Esophagus squamous epithelium (tissue), 5 donors: ENCODE results near the gene GALNT16. TPM values are rescaled to one million over a fixed set of nuclear protein-coding genes. Genes with fewer than 3 reads are reported as not detected.

ENCODE experiments used
- DNase-seq: peaks from one replicate; lab custom pipeline; 2025; lab: John Stamatoyannopoulos, UW
- H3K27ac ChIP-seq, 4 donors: fragments of 200-600 bp; sonication (generic); one replicate each; pipeline ENCODE4 v1.5.1; 2016 to 2019; ENCODE audit warnings: mild to moderate bottlenecking in 1 of 4
- H3K27me3 ChIP-seq, 4 donors: fragments of 200-600 bp; sonication (generic); 1 replicate in 3 of 4; 2 replicates in 1 of 4; pipeline versions ENCODE4 v1.5.1 to v1.6.0; 2017 to 2021; ENCODE audit warnings: antibody characterized with exemption in 1 of 4
- H3K36me3 ChIP-seq, 3 donors: fragments of 200-600 bp; sonication (generic); one replicate each; pipeline ENCODE4 v1.5.1; 2016 to 2019
- H3K4me1 ChIP-seq, 3 donors: fragments of 200-600 bp; sonication (generic); one replicate each; pipeline ENCODE4 v1.5.1; 2017 to 2019
- H3K4me3 ChIP-seq, 4 donors: fragments of 200-600 bp; sonication (generic); 1 replicate in 3 of 4; 2 replicates in 1 of 4; pipeline ENCODE4 v1.5.1; 2016 to 2019; ENCODE audit warnings: mild to moderate bottlenecking in 2 of 4, moderate library complexity in 1 of 4
- H3K9me3 ChIP-seq, 3 donors: fragments of 200-600 bp; sonication (generic); one replicate each; pipeline ENCODE4 v1.5.1; 2016 to 2019
- POLR2A ChIP-seq, 4 donors: fragments of 450-650 bp; IDR thresholded peaks; one replicate each; pipeline ENCODE4 v1.6.1; 2017; ENCODE audit warnings: antibody characterized with exemption in 4 of 4, mild to moderate bottlenecking in 4 of 4, moderate library complexity in 3 of 4
- WGBS, 2 donors: methylation state at CpG; one replicate each; pipeline ENCODE4 v1.1.5; 2018; 5-methylcytosine and 5-hydroxymethylcytosine counted together
- intact Hi-C: fragments of 100-400 bp; cut with DNase I; formaldehyde crosslinking; loops from one replicate; pipeline ENCODE4 v1.15.0; 2022
- total RNA-seq, 4 donors: library from RNA; depleted of rRNA; stranded (reverse); fragments of >200 nt; gene quantifications; one replicate each; pipeline ENCODE4 v1.1.0, GENCODE V29; 2016
- TF ChIP-seq, protein P1 (sequence below), 6 experiments: fragments of 450-650 bp in 4 of 6; fragments of 200-600 bp in 2 of 6; sonication (generic) in 2 of 6; IDR thresholded peaks; one replicate each; pipeline ENCODE4 v1.5.1; 2016 to 2019; ENCODE audit warnings: antibody characterized with exemption in 6 of 6, mild to moderate bottlenecking in 4 of 6, moderate library complexity in 4 of 6
- donor health status: DM: yes; HTN: yes; CAD: no.

The GALNT16 gene
- total RNA-seq, 4 donors from 2014 or later, result 0.11 to 2.7 (median 1.3) TPM

GRCh38 chr14:69242311-69243224 lies 17.4 kb upstream of the GALNT16 start:
- Histone ChIP-seq H3K9me3 (no peaks in the 10 kb centered on the region), H3K4me3 (no peak overlapping the region), H3K36me3 (peaks cover 3 to 57% (median 15%) of the 10 kb centered on the region in 3 donors), H3K4me1 (peaks cover 0 to 12% (median 0%) of the 10 kb centered on the region in 3 donors), H3K27me3 (no peaks in the 10 kb centered on the region), H3K27ac (no peak overlapping the region)
- DNase-seq, result no peak
- intact Hi-C loops, result loop anchor here (5.0 kb wide), 1 partner anchor 220 kb away; no protein-coding TSS in a partner anchor
- 55 to 61% methylated on average over 10 of the region's 10 CpGs for whole genome bisulfite sequencing, 2 donors
- TF ChIP-seq POLR2A (IDR thresholded peaks at IDR 0.05), result no peak
- TF ChIP-seq, protein P1, sequence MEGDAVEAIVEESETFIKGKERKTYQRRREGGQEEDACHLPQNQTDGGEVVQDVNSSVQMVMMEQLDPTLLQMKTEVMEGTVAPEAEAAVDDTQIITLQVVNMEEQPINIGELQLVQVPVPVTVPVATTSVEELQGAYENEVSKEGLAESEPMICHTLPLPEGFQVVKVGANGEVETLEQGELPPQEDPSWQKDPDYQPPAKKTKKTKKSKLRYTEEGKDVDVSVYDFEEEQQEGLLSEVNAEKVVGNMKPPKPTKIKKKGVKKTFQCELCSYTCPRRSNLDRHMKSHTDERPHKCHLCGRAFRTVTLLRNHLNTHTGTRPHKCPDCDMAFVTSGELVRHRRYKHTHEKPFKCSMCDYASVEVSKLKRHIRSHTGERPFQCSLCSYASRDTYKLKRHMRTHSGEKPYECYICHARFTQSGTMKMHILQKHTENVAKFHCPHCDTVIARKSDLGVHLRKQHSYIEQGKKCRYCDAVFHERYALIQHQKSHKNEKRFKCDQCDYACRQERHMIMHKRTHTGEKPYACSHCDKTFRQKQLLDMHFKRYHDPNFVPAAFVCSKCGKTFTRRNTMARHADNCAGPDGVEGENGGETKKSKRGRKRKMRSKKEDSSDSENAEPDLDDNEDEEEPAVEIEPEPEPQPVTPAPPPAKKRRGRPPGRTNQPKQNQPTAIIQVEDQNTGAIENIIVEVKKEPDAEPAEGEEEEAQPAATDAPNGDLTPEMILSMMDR (IDR thresholded peaks at IDR 0.05), result peak in 5 of 6 experiments; percentile 69 to 79 (median 76)

GRCh38 chr14:69244946-69245345 lies 15.0 kb upstream of the GALNT16 start:
- peaks cover 0 to 33% (median 11%) of the 10 kb centered on the region in 3 donors for H3K36me3 ChIP-seq
- no peaks in the 10 kb centered on the region for H3K9me3 ChIP-seq

GRCh38 chr14:69246331-69246730 lies 13.6 kb upstream of the GALNT16 start:
- H3K4me3 ChIP-seq, result no peak overlapping the region
- H3K36me3 ChIP-seq, result peaks cover 0 to 19% (median 0%) of the 10 kb centered on the region in 3 donors
- TF ChIP-seq, protein P1 (IDR thresholded peaks at IDR 0.05), result no peak
- TF ChIP-seq POLR2A (IDR thresholded peaks at IDR 0.05), result no peak
- H3K27me3 ChIP-seq, result no peaks in the 10 kb centered on the region
- intact Hi-C loops, result no loop called here
- H3K9me3 ChIP-seq, result no peaks in the 10 kb centered on the region
- DNase-seq, result no peak
- H3K4me1 ChIP-seq, result peaks cover 0 to 18% (median 0%) of the 10 kb centered on the region in 3 donors
- H3K27ac ChIP-seq, result no peak overlapping the region
- WGBS, 2 donors, result 82 to 100% methylated on average over 1 to 3 of the region's 3 CpGs

More at GRCh38 chr14:69244946-69245345, 15.0 kb upstream of the GALNT16 start:
- intact Hi-C loops, result loop anchor here (5.0 kb wide), 1 partner anchor 217 kb away; no protein-coding TSS in a partner anchor
- Histone ChIP-seq H3K27me3 (no peaks in the 10 kb centered on the region), H3K4me1 (peaks cover 0 to 18% (median 0%) of the 10 kb centered on the region in 3 donors), H3K27ac (no peak overlapping the region), H3K4me3 (no peak overlapping the region)
- TF ChIP-seq, protein P1 (IDR thresholded peaks at IDR 0.05), result no peak
- no peak for TF ChIP-seq POLR2A (IDR thresholded peaks at IDR 0.05)
- no peak for DNase-seq
- WGBS, 2 donors, result 86 to 100% methylated on average over 1 to 3 of the region's 3 CpGs

DNA sequence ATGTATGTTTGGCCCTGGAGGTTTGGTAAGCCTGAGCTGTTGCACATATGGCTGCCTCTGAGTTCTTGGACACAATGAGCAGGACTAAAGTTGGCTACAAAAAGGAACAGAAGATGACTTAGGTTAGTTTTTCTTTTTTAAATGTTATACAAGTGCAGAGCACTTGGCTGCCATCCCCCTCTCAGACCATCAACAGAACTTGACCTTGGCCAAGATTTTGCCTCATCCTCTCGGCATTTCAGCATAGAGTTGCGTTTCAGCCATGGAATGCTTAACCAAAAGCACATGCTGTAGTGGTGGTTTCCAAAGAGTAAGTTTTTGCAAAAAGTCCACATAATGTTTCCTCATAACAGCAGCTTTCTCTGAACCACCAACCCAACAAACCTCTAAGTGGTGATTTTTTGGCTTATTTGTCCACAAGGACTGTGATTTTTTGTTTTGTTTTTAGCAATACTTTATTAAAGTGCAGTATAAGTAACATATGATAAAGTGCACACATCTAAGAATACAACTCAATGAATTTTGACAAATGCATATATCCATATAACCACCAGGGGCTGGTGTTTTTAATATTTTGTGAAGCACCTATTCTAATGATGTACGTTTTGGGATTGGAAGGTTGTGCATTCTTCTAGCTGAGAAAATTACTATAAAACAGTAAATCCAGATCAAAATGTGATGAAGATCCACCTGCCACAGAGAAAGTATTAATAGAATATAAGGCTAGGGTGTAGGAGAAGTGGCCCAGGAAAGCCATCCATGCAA lies 12.1 kb upstream of the GALNT16 start:
- no peak for TF ChIP-seq POLR2A (IDR thresholded peaks at IDR 0.05)
- TF ChIP-seq, protein P1 (IDR thresholded peaks at IDR 0.05), result peak in 3 of 6 experiments; percentile 29 to 49 (median 31)
- Histone ChIP-seq H3K4me1 (peaks cover 0 to 12% (median 0%) of the 10 kb centered on the region in 3 donors), H3K27ac (peak overlapping the region in 3 of 4 donors; percentile 18 to 72 (median 55)), H3K9me3 (no peaks in the 10 kb centered on the region), H3K4me3 (no peak overlapping the region), H3K27me3 (no peaks in the 10 kb centered on the region), H3K36me3 (peaks cover 0 to 7% (median 0%) of the 10 kb centered on the region in 3 donors)
- intact Hi-C loops, result no loop called here
- no peak for DNase-seq
- WGBS, 2 donors, result 51 to 59% methylated on average over 3 of the region's 3 CpGs
